Measurements from ENCODE around the gene ANAPC1.
"Not testable (repeated sequence)": the region's sequence is repeated elsewhere in the genome, so short reads cannot be mapped to it uniquely, and the experiment has no call there.

ANAPC1 gene, protein sequence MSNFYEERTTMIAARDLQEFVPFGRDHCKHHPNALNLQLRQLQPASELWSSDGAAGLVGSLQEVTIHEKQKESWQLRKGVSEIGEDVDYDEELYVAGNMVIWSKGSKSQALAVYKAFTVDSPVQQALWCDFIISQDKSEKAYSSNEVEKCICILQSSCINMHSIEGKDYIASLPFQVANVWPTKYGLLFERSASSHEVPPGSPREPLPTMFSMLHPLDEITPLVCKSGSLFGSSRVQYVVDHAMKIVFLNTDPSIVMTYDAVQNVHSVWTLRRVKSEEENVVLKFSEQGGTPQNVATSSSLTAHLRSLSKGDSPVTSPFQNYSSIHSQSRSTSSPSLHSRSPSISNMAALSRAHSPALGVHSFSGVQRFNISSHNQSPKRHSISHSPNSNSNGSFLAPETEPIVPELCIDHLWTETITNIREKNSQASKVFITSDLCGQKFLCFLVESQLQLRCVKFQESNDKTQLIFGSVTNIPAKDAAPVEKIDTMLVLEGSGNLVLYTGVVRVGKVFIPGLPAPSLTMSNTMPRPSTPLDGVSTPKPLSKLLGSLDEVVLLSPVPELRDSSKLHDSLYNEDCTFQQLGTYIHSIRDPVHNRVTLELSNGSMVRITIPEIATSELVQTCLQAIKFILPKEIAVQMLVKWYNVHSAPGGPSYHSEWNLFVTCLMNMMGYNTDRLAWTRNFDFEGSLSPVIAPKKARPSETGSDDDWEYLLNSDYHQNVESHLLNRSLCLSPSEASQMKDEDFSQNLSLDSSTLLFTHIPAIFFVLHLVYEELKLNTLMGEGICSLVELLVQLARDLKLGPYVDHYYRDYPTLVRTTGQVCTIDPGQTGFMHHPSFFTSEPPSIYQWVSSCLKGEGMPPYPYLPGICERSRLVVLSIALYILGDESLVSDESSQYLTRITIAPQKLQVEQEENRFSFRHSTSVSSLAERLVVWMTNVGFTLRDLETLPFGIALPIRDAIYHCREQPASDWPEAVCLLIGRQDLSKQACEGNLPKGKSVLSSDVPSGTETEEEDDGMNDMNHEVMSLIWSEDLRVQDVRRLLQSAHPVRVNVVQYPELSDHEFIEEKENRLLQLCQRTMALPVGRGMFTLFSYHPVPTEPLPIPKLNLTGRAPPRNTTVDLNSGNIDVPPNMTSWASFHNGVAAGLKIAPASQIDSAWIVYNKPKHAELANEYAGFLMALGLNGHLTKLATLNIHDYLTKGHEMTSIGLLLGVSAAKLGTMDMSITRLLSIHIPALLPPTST (N-terminal part only)

GRCh38 chr2:111883661-111884591 lies at the start of gene ANAPC1:
Gene ANAPC1 (minus strand): TSS chr2:111884193. CDS start chr2:111880825, 3,368 bp downstream.
- DNase-seq (ENCODE audit: low spot score): peak; percentile 93

DNA sequence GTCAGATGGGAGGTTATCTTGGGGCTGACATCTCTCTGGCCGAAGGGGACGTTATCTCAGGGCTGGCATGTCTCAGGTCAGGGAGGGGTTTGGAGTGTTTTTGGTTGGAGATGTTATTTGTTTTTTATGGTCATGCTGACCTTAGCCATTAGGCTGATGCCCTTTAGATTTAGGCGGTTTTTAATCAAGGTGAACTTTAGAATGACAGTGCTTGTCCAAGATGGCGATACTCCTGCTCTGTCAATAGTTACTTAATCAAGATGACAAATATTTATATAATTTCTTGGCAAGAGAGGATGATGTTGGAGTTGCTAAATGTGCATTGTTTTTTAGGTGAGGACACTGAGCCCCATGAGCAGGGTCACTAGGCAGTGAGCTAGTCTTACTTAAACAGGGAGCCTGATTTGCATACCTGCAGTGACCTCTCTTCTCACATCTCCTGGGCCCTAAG lies 48.9 kb upstream of the ANAPC1 start:
- no peak for DNase-seq (ENCODE audit: low spot score)

- DNase-seq (ENCODE audit: low spot score): peak; percentile 47
Observed at GRCh38 chr2:111930875-111931274, 46.9 kb upstream of the ANAPC1 start.

- DNase-seq (ENCODE audit: low spot score): no peak
Observed at GRCh38 chr2:111930409-111930808, 46.4 kb upstream of the ANAPC1 start.

DNA sequence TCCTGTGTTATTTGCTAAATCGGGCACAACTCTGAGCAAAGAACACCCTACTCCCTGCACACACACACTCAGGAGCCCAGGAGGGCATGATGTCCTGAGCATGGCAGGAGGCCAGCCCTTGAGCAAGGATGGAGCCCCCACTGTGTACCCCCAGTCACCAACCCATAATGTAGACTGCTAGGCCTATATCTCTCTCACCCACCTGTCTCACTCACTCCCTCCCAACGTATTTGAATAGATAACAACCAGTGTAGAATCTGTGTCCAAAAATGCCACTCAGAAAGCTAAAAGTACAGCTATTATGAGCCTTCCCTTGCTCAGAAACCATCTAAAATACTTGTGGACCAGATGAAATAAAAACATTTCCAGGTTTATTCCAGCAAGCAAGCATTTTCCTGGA lies 43.7 kb upstream of the ANAPC1 start:
- DNase-seq (ENCODE audit: low spot score): no peak

DNA sequence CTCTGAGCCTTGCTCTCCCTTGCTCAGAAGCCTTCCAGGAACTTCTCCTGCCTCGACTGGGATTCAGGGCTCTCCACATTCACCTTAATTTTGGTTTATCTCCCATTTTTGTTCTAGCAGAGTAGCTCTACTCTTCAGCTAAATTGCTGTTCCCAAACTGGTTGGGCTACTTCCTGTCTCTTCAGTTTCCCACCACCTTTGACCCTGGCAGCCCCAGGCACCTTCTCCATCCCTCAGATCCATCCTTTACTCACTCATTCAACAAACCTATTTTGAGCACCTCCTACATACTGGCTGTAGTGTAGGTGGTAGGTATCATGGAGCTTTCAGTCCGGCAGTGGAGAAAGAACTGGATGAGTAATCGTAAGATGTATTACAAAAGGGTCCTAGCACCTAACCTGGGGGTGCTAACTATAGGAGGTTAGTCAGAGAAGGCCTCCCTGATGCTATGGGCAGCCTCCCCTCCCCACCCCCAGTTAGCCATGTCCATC lies 40.7 kb upstream of the ANAPC1 start:
- no peak for DNase-seq (ENCODE audit: low spot score)

- no peak for DNase-seq (ENCODE audit: low spot score)
Observed at GRCh38 chr2:111923276-111923804, 39.3 kb upstream of the ANAPC1 start.

DNA sequence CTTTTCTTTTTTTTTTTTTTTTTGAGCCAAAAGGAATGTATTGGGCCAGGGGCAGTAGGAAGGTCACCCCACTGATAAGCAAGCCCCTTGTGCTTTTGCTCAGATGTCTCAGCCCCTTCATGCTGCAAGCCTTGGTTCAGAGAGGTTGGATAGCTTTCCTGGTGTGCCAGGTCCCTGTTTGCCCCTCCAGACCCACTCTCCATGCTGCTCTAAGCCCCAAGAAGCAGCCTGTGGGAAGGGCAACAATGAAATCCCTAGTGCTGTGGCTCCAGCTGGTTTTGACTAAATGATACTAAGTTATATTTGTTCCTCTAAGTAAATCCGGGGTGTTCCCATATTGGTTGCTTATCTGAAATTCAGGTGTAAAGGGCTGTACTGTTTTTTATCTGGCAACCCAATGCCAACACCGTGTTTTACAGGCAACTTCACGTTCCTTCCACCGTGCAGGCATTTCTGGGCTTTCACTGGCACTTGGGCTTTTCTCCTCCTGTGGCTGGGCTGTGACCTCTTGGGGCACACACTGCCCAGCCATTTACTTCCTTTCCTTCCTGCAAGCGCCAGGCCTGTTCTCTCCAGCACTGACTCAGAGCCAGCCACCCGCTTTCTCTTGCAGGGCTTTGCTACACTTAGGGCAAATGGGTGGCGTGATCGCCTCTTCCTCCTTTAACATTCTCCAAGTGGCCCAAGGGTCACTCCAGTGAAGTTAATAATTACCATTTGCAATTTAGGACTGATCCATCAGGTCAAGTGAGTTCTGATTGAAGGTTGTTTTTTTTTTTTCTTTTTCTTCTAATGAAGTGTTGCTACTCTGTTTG lies 36.0 kb upstream of the ANAPC1 start:
- no peak for DNase-seq (ENCODE audit: low spot score)

DNA sequence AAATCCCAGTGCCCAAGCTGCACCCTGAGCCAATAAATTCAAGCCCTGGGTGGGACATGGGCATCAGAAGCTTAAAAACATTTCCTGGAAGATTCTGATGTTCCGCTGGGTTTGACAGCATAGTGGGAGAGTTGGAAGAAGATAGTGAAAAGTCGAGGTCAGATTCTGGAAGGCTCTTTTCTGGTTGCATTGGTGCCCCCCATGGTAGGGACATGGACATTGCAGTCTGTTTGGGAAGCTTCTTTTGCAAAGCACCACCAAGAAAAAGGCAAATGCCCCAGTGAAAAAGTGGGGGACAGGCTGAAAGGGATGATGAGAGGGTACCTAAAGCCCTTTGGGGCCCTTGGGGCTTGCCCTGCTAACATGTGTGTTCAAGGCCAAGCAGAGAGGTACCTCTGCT lies 35.4 kb upstream of the ANAPC1 start:
- DNase-seq (ENCODE audit: low spot score): no peak

GRCh38 chr2:111918383-111918806 lies 34.4 kb upstream of the ANAPC1 start:
- DNase-seq (ENCODE audit: low spot score): peak; percentile 65

DNA sequence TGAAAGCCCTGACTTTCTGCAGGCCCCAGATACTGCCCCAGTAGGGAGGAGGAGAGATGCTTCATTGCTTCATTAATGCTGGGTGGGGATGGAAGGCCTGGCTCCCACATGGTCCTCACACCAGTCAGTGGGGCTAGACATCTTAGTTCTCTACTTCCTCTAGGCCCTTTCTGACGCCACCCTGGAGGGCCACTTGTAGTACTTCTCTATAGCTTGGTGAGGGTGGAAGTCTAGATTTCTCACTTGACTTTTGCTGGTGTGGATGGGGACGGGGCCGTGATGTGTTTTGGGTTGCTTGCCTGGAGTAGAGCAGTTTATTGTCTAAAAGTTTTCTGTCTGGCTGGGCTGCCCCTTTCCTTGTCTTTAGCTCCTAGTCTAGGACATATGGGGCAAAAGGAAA lies 33.1 kb upstream of the ANAPC1 start:
- DNase-seq (ENCODE audit: low spot score): no peak

GRCh38 chr2:111912547-111912946 lies 28.6 kb upstream of the ANAPC1 start:
- no peak for DNase-seq (ENCODE audit: low spot score)

DNA sequence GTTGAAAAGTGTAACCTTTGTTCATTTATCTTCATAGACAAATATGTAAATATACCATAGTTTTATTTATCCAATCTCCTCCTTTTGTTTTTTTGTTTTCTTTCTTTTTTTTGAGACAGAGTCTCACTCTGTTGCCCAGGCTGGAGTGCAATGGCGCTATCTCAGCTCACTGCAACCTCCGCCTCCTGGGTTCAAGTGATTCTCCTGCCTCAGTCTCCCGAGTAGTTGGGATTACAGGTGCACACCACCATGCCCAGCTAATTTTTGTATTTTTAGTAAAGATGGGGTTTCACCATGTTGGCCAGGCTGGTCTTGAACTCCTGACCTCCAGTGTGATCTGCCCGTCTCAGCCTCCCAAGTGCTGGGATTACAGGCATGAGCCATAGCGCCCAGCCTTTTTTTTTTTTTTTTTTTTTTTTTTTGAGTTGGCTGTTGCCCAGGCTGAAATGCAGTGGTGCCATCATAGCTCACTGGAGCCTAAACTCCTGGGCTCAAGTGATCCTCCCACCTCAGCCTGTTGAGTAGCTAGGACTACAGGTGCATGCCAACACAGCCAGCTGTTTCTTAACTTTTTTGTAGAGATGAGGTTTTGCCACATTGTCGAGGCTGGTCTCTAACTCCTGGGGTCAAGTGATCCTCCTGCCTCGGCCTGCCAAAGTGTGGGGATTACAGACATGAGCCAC lies 27.4 kb upstream of the ANAPC1 start:
- DNase-seq (ENCODE audit: low spot score): not testable (repeated sequence)

DNA sequence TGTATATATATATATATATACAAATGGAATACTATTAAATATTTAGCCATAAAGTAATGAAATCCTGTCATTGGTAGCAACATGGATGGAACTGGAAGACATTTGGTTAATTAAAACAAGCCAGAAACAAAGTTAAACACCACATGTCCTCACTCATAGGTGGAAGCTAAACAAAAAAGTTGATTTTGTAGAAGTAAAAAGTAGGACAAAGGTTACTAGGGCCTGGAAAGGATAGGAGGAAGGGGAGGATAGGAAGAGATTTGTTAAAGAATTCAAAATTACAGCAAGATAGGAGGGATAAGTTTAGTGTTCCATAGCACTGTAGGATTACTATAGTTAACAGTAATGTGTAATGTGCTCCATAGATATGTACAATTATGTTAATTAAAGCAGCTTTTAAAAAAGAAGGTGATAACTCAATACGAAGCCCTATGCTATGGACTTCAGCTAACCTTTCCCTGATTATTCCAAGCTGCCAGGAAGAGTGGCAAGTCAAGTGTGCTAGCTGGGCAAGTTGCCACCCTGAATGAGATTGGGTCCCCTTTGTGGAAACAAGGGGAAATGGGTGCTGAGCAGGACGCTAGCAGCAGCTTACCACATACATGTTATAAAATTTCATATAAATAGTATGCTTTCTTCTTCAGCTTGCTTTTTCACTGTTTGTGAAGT lies 26.8 kb upstream of the ANAPC1 start:
- DNase-seq (ENCODE audit: low spot score): no peak

GRCh38 chr2:111909997-111910396 lies 26.0 kb upstream of the ANAPC1 start:
- DNase-seq (ENCODE audit: low spot score): not testable (repeated sequence)

- DNase-seq (ENCODE audit: low spot score): no peak
Observed at GRCh38 chr2:111909079-111909478, 25.1 kb upstream of the ANAPC1 start.

GRCh38 chr2:111908578-111908977 lies 24.6 kb upstream of the ANAPC1 start:
- no peak for DNase-seq (ENCODE audit: low spot score)

GRCh38 chr2:111905990-111906735 lies 22.2 kb upstream of the ANAPC1 start:
- DNase-seq (ENCODE audit: low spot score): no peak

Data from AG08395 (cell line).